ENCODE data around the gene FXYD3.

The FXYD3 gene

GRCh38 chr19:35106291-35106583 is 9.4 kb upstream of the FXYD3 start:
- DNase-seq (ENCODE audit: low spot score), result no peak

- DNase-seq (ENCODE audit: low spot score), result no peak
Observed at GRCh38 chr19:35106898-35107541, 8.6 kb upstream of the FXYD3 start.

- DNase-seq (ENCODE audit: low spot score), result no peak
Observed at GRCh38 chr19:35107545-35107944, 8.1 kb upstream of the FXYD3 start.

GRCh38 chr19:35108730-35109129 is 6.9 kb upstream of the FXYD3 start:
- DNase-seq (ENCODE audit: low spot score), result no peak

GRCh38 chr19:35109395-35110112 is 6.1 kb upstream of the FXYD3 start:
- no peak for DNase-seq (ENCODE audit: low spot score)

- DNase-seq (ENCODE audit: low spot score), result no peak
Observed at GRCh38 chr19:35110974-35111373, 4.6 kb upstream of the FXYD3 start.

- no peak for DNase-seq (ENCODE audit: low spot score)
Observed at GRCh38 chr19:35112995-35113688, 2.5 kb upstream of the FXYD3 start.

- DNase-seq (ENCODE audit: low spot score), result peak; percentile 92
Observed at GRCh38 chr19:35114353-35115176, 1.1 kb upstream of the FXYD3 start.

- DNase-seq (ENCODE audit: low spot score), result no peak
Observed at GRCh38 chr19:35116072-35116801, 614 bp downstream of the FXYD3 start.

GRCh38 chr19:35117116-35117515 is 1.5 kb downstream of the FXYD3 start:
- no peak for DNase-seq (ENCODE audit: low spot score)

- no peak for DNase-seq (ENCODE audit: low spot score)
Observed at GRCh38 chr19:35117799-35118198, 2.2 kb downstream of the FXYD3 start.

GRCh38 chr19:35118268-35119020 is 2.8 kb downstream of the FXYD3 start:
- DNase-seq (ENCODE audit: low spot score), result no peak

GRCh38 chr19:35119091-35119490 is 3.5 kb downstream of the FXYD3 start:
- no peak for DNase-seq (ENCODE audit: low spot score)

GRCh38 chr19:35119578-35120155 is 4.0 kb downstream of the FXYD3 start:
- no peak for DNase-seq (ENCODE audit: low spot score)

- DNase-seq (ENCODE audit: low spot score), result no peak
Observed at GRCh38 chr19:35120492-35120891, 4.9 kb downstream of the FXYD3 start.

GRCh38 chr19:35120898-35121297 is 5.3 kb downstream of the FXYD3 start:
- no peak for DNase-seq (ENCODE audit: low spot score)

GRCh38 chr19:35122687-35123551 is 7.3 kb downstream of the FXYD3 start:
- DNase-seq (ENCODE audit: low spot score), result no peak

- DNase-seq (ENCODE audit: low spot score), result no peak
Observed at GRCh38 chr19:35123573-35123972, 8.0 kb downstream of the FXYD3 start.

- DNase-seq (ENCODE audit: low spot score), result no peak
Observed at GRCh38 chr19:35124098-35125060, 8.8 kb downstream of the FXYD3 start.
